ENCODE results near the gene RSU1.
"Not testable (repeated sequence)": the region's sequence is repeated elsewhere in the genome, so short reads cannot be mapped to it uniquely, and the experiment has no call there.

Gene RSU1

DNA sequence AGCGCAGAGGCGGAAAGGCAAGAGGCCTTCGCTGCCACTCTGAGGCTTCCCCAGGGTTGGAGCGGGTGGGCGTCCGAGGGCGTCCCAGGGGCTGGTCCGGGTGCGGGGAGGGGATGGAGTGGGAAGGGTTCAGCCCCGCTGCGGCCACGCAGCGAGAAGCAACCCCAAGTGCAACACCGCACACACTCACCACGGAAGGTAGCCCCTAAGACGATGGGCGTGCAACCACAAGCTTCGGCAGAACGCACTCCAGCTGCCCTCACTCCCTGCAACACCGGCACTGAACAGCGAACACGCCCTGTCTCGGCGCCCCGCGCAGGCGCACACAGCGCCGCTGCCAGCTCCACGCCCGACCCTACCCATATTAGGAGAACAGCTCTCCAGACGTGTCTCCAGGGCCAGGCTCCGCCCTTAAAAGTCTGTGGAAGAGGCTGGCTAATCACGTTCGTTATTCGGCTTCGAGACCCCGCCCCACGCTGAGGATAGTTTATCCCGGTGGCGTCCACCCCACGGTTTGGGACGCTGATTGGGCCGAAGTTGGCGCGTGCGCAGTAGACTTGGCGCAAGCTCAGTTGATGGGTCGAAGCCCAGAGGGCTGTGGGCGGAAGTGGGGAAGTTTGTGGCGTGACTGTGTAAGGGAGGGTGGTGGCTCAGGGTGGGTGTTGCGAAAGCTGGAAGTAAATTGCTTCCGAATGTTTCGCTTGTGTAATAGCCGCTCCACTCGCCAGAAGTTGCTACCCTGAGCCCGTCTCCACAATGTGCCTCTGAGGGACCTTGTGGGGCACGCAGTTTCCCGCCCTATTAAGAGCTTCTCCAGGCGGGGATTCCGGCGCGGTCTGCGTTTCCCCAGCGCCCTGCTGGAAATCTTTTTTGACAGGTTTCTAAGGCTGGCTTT, at the start of gene RSU1:
RSU1 (minus strand) TSS at position 300 of the 895 bp plus-strand sequence. CDS start 343 bp downstream, outside the sequence.
- DNase-seq, result peak; percentile 100

DNA sequence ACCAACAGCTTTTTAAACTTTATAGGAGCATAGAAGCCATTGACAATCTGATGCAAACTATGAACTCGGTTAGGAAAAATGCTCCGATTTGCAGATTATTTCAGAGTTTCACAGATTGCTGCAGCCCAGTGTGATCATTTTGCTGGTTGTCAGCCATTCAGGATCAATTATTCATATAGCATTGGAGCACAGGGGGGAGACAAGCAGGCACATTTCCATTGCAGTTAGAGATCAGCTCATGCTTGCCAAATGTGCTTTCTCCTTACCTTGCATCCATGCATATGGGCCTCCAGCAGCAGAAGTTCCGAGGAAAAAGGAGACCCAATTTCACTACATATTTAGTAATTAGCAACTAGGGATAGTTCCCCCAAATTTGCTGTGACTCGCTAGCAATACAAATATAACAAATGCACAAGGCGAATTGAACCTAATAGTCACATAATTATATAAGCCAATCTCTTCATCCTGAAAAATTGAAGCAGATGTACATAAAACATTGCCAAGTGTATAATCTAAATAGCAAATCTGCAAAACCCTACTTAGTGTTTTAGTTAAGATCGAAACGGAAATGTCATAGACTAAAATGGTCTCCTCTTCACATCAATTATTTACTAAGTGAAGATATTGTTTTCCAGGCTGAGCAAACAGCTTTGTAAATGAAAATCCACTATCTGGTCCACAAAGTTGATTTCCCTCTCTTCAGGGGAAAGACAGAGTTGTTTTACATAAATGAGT, 49.5 kb upstream of the RSU1 start:
- no peak for DNase-seq

- no peak for DNase-seq
Observed at GRCh38 chr10:16865766-16866165, 48.5 kb upstream of the RSU1 start.

DNA sequence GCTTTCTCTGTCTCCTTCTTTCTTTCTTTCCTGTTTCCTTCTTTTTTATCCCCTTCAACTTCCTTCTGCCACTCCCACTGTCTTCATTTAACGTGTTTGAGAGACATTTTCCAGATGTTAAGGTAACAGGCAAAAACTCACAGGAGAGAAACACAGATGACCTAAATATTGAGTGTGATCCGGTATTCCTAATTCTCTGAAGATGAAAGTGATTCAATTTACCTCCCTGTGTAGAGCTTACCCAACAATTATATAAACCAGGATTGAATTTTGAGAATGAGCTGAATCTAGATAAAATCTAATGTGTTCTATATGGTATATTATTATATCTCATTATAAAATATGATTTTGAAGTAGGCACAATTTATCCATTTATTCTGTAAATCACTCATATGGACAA, 46.5 kb upstream of the RSU1 start:
- DNase-seq, result no peak

DNA sequence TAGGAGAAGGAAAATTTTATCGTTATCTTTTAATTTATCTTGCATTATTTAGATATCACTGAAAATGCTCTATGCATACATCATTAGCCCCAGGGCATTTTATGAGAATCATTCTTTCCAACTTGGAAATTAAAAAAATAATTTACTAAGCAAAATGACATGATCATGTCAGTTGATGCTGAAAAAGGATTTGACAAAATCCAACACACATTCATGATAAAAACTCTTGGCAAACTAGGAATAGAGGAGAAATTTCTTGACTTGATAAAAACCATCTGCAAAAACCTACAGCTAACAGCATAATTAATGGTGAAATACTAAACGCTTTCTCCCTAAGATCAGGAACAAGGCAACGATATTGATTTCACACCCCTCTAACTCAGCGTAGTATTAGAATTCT, 40.2 kb upstream of the RSU1 start:
- no peak for DNase-seq

DNA sequence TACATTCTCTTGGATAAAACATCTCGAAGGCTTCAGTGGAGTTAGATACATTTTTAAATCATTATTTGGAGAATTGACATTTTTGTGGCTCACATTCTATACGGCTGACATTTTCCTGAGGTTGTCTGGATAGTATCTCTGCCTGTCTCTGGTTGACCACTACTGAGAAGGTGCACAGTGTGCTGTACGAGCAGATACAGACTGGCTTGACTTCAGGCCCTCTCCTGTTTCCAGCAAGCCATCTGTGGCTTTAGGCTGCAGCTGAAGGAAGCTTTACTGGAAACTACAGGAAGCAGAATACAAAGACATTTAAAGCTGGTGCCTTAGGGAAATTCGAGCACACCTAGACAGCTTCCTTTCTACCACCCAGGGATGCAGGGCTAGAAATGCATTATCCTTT, 39.3 kb upstream of the RSU1 start:
- no peak for DNase-seq

- DNase-seq, result no peak
Observed at GRCh38 chr10:16856092-16856491, 38.9 kb upstream of the RSU1 start.

GRCh38 chr10:16854623-16855022, 37.4 kb upstream of the RSU1 start:
- DNase-seq, result no peak

- no peak for DNase-seq
Observed at GRCh38 chr10:16853809-16854208, 36.6 kb upstream of the RSU1 start.

DNA sequence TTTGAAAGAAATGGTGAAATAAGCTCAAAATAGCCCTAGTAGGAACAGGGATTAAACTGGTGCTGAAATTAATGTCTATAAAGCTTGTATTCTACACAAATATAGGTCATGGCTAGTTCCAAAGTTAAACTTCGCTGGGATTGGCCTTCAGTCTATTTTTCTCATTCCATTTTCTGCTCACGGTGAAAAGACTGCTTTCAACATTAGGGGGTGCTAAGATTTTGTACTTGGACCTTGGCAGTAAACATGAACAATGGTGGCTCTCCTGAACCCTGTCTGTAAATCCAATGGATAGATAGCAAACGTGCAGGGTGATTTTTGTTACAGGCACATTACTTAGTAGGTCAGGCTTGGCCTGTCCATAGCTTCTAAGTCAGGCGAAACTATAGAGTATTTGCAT, 36.0 kb upstream of the RSU1 start:
- DNase-seq, result no peak

DNA sequence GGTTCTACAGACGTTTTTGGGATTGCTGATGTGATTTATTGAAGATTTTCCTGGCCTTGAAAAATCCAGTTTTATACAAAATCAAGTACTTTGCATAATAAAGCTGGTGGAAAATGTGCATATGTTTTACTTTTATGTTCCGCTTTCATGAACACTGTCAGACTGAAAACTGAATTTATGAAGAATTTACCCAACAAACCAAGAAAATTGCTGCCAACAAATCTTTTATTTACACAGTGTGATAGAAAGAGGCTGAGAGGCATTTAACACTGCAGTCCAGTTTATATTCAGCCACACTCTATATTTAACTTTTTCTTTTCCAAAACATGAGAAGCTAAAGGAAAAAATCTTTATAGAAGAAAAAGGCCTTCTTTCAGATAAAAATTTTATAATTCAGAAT, 35.4 kb upstream of the RSU1 start:
- no peak for DNase-seq

DNA sequence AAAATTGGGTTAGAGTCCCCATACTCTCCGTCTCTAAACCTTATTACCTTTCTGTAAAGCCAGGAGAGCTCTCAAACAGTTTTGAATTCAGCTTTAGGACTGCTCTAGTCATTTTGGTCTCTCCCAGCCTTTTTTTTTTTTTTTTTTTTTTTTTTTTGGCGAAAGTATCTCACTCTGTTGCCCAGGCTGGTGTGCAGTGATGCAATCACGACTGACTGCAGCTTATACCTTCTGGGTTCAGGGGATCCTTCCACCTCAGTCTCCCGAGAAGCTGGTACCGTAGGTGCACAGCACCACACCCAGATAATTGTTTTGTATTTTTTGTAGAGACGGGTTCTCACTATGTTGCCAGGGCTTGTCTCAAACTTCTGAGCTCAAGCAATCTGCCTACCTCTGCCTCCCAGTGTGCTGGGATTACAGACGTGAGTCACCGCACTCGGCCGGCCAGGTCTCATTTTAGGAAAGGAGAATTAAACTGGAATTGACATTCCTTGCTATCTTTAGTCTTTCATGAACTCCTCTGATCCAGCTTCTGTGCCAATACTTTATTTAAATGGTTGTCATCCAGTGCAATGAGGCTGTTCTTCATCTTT, 31.4 kb upstream of the RSU1 start:
- DNase-seq, result no peak

GRCh38 chr10:16847644-16848043, 30.4 kb upstream of the RSU1 start:
- no peak for DNase-seq

- no peak for DNase-seq
Observed at GRCh38 chr10:16845248-16845647, 28.0 kb upstream of the RSU1 start.

DNA sequence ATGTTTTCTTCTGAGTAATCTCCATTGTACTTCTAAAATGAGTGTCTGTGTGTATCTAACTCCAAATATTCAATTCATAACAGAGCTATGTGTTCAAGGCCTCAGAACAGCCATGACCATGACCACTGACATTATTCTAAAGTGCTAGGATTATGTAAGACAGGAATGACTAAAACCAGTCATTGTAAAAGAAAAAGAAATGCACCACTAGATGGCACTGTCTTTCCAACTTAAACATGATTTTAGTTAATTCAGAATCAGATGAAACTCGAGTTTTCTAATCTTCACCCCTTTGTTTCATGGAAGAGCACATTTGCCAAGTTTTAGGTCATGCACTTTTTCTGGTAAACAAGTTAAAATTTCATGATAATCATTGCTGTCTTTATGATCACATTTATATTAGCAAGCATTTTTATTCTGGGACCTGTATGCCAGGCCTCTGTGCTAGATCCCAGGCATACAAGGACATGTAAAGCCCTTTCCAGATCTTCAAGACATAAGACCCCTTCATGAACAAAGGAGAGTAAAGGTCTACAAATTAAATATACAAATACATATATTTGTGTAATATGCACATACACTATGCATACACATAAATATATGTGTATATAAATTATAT, 26.1 kb upstream of the RSU1 start:
- no peak for DNase-seq

DNA sequence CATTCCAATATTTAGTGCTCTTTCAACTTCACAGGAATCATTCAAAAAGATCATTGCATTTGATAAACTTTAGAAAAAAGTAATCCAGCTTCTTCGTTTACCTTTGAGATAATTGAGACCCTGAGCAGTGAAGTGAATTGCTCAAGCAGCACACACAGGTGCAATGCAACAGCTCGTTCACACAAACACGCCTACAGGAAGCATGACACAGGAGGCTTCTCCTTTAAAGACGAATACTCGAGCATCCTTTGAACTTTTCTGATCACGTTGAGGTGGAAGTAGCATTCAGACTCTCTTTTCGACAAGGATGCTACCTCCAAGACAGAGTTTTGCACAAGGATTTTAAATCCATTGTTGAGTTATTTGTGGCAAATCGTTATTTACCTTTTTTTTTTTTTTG, 18.0 kb upstream of the RSU1 start:
- DNase-seq, result peak; percentile 23

GRCh38 chr10:16832351-16833080, 15.3 kb upstream of the RSU1 start:
- no peak for DNase-seq

- no peak for DNase-seq
Observed at GRCh38 chr10:16828701-16829175, 11.5 kb upstream of the RSU1 start.

DNA sequence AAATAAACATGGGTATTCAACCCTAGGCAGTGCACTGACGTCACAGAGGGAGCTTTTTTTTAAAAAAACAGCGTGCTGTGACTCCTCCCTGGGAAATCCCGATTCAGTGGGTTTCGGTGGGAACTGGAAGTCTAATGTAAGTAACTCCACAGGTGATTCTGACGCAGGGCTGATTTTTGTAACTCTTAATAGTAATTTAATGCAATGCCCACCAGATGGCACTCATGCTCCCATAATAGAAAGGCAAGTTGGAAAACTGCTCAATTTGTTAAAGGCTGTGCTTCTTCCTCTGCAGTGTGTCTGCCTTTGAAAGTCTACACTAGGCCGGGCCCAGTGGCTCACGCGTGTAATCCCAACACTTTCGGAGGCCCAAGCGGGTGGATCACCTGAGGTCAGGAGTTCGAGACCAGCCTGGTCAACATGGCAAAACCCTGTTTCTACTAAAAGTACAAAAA, 10.9 kb upstream of the RSU1 start:
- DNase-seq, result peak; percentile 63

DNA sequence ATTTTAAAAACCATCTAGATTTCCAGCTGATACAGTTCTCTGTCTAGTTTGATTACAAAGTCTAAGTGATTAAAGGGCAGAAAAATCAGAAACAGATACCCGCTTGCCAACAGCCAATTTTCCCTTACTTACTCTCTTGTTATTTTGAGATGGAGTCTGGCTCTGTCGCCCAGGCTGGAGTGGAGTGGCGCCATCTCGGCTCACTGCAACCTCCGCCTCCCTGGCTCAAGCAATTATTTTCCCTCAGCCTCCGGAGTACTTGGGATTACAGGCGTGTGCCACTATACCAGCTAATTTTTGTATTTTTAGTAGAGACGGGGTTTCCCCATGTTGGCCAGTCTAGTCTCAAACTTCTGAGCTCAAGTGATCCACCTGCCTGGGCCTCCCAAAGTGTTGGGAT, 10.2 kb upstream of the RSU1 start:
- DNase-seq, result not testable (repeated sequence)

- DNase-seq, result no peak
Observed at GRCh38 chr10:16822726-16823360, 5.6 kb upstream of the RSU1 start.

GRCh38 chr10:16822027-16822426, 4.8 kb upstream of the RSU1 start:
- DNase-seq, result no peak

Data from activated gamma-delta T cell treated with Interleukin-2 at 50 U/mL for 16 hours (primary cell).